Endothelial cell (in vitro differentiated cells): ENCODE measurements around the gene PALD1. TPM values are rescaled to one million over a fixed set of nuclear protein-coding genes. Genes with fewer than 3 reads are reported as not detected.

Experiments used
- DNase-seq: peaks from one replicate; pipeline ENCODE4 v3.0.0; 2021; ENCODE audit warnings: low spot score
- H3K27ac Mint-ChIP-seq: one replicate; pipeline ENCODE4 v1.8.0; 2021; ENCODE audit warnings: mixed read lengths, inconsistent platforms; ENCODE audit not compliant: unreplicated experiment
- H3K27me3 Mint-ChIP-seq: one replicate; pipeline ENCODE4 v1.8.0; 2021; ENCODE audit warnings: mild to moderate bottlenecking, moderate library complexity, mixed read lengths, inconsistent platforms; ENCODE audit not compliant: unreplicated experiment
- H3K36me3 Mint-ChIP-seq: one replicate; pipeline ENCODE4 v1.8.0; 2021; ENCODE audit warnings: mild to moderate bottlenecking, low read depth, mixed read lengths, inconsistent platforms; ENCODE audit not compliant: unreplicated experiment
- H3K4me1 Mint-ChIP-seq: one replicate; pipeline ENCODE4 v1.8.0; 2021; ENCODE audit warnings: mild to moderate bottlenecking, mixed read lengths, inconsistent platforms; ENCODE audit not compliant: unreplicated experiment
- H3K4me3 Mint-ChIP-seq: one replicate; pipeline ENCODE4 v1.8.0; 2021; ENCODE audit warnings: mild to moderate bottlenecking, mixed read lengths, inconsistent platforms; ENCODE audit not compliant: unreplicated experiment
- H3K9me3 Mint-ChIP-seq: one replicate; pipeline ENCODE4 v1.8.0; 2021; ENCODE audit warnings: mixed read lengths, inconsistent platforms; ENCODE audit not compliant: unreplicated experiment
- CTCF ChIP-seq: fragments of 200-600 bp; sonication (generic); IDR thresholded peaks from one replicate; pipeline ENCODE4 v1.5.0; 2021; ENCODE audit warnings: antibody characterized with exemption; ENCODE audit not compliant: unreplicated experiment
- total RNA-seq: library from RNA; stranded (reverse); fragmentation: NEBNext Ultra II Directional; extraction: Animal tissue kit (Norgen Biotek cat#: 25700); gene quantifications from one replicate; pipeline ENCODE4 v1.2.1, GENCODE V29; 2021; ENCODE audit not compliant: unreplicated experiment

PALD1 gene
- total RNA-seq, 1 donor from 2014 or later, result 166 TPM

DNA sequence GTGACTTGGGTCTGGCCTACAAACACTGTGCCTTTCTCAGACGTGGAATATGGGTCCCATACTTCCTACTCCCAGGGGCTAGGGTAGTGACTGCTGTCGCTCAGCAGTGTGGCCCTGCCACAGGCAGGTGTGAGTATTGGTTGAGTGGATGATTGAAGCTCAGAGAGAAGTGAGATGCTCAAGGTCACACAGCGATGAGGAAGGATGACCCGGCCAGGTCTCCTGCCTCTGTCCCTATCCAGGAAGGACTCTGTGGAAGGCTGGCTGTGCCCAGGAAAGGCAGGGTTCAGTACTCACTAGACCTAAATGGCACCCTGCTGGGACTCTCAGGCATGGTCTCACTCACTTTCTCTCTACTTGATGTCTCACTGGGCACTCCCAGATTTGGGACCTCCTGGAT is 121.2 kb downstream of the PALD1 start:
- DNase-seq, result no peak
- TF ChIP-seq CTCF, result no peak
- Mint-ChIP-seq H3K36me3 (no peaks in the 10 kb centered on the region), H3K9me3 (no peaks in the 10 kb centered on the region), H3K4me3 (no peak overlapping the region), H3K27ac (no peak overlapping the region), H3K4me1 (no peaks in the 10 kb centered on the region), H3K27me3 (peaks cover 10% of the 10 kb centered on the region)

DNA sequence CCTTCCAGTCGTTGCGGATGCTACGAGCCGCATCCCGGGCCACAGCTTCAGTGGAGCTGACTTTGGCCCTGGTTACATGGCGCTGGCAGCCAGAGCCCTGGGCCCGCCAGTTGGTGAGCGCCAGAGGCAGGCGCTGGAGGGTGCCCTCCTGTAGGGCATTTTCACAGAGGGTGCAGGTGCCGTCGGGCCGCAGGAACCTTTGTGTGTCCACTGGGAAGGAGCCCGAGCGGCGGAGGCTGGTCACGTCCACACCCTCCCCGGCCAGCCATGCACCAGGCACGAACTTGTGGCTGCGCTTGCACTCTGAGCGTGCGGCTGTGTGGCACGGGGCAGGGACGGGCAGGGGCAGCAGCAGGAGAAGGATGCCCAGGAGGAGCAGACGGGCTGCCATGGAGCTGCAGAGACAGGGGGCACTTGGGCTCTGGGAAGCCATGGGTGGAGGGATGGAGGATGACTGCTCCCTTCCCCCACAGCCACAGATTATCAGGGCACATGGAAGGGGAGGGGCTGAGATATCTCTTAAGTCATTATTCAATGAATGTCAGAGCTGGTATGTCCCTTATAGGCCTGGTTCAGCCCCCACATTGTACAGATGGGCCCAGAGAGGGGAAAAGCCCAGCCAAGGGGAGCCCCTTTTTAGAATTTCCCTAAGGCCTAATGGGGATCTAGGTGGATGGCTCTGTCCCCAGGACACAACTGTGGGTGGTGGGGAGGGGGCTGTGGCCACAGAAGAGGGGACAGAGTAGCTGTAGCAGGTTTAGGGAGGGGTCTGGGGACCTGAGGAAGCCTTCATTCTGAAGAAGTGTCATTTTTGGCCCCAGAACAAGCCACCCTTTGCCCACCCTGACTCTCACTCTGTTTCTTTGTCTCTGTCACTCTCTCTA is 122.2 kb downstream of the PALD1 start:
- no peak for TF ChIP-seq CTCF
- Mint-ChIP-seq H3K9me3 (no peaks in the 10 kb centered on the region), H3K4me1 (no peaks in the 10 kb centered on the region), H3K4me3 (no peak overlapping the region), H3K27ac (no peak overlapping the region), H3K36me3 (no peaks in the 10 kb centered on the region), H3K27me3 (peaks cover 7% of the 10 kb centered on the region)
- no peak for DNase-seq

- Mint-ChIP-seq H3K4me1 (no peaks in the 10 kb centered on the region), H3K4me3 (no peak overlapping the region), H3K27me3 (peaks cover 7% of the 10 kb centered on the region), H3K27ac (no peak overlapping the region), H3K36me3 (no peaks in the 10 kb centered on the region), H3K9me3 (no peaks in the 10 kb centered on the region)
- no peak for TF ChIP-seq CTCF
- DNase-seq, result no peak
Measured at GRCh38 chr10:70601746-70602145, 123.2 kb downstream of the PALD1 start.

- TF ChIP-seq CTCF, result no peak
- H3K9me3 Mint-ChIP-seq, result no peaks in the 10 kb centered on the region
- peaks cover 7% of the 10 kb centered on the region for H3K27me3 Mint-ChIP-seq
- H3K27ac Mint-ChIP-seq, result no peak within 1 kb of the TSS
- no peak for DNase-seq
- no peaks in the 10 kb centered on the region for H3K4me1 Mint-ChIP-seq
- no peak within 1 kb of the TSS for H3K4me3 Mint-ChIP-seq
- H3K36me3 Mint-ChIP-seq, result no peaks in the 10 kb centered on the region
Measured at GRCh38 chr10:70602665-70603448, 124.3 kb downstream of the PALD1 start, which contains the start of gene PRF1. TSS of gene PRF1 (minus strand) at chr10:70602741. CDS start at chr10:70600902, 1,839 bp downstream.

DNA sequence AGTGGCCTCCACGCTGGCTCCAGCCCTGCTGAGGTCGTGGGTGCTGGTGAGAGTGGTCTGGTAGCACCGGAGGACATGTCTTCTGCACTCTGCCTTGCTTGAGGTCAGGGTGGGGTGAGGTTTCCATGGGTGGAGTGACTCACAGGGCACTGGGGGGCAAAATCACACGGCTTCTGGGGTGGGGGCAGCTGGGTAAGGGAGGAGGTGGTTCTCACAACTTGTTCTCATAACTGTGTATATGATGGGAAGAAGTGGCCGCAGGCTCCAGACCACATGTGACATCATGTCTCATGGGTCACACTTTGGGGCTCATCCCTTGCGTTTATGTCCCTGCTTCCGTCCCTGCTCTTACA is 124.9 kb downstream of the PALD1 start:
- H3K27ac Mint-ChIP-seq, result no peak overlapping the region
- H3K9me3 Mint-ChIP-seq, result no peaks in the 10 kb centered on the region
- no peak overlapping the region for H3K4me3 Mint-ChIP-seq
- H3K4me1 Mint-ChIP-seq, result no peaks in the 10 kb centered on the region
- peaks cover 7% of the 10 kb centered on the region for H3K27me3 Mint-ChIP-seq
- no peaks in the 10 kb centered on the region for H3K36me3 Mint-ChIP-seq
- no peak for DNase-seq
- no peak for TF ChIP-seq CTCF
